NCI-H1436 (cell line): ENCODE measurements around the gene PNCK.
"Not testable (repeated sequence)": the region's sequence is repeated elsewhere in the genome, so short reads cannot be mapped to it uniquely, and the experiment has no call there.

Experiments used
- DNase-seq: peaks from one replicate; lab custom pipeline; 2025; lab: John Stamatoyannopoulos, UW

The PNCK gene

DNA sequence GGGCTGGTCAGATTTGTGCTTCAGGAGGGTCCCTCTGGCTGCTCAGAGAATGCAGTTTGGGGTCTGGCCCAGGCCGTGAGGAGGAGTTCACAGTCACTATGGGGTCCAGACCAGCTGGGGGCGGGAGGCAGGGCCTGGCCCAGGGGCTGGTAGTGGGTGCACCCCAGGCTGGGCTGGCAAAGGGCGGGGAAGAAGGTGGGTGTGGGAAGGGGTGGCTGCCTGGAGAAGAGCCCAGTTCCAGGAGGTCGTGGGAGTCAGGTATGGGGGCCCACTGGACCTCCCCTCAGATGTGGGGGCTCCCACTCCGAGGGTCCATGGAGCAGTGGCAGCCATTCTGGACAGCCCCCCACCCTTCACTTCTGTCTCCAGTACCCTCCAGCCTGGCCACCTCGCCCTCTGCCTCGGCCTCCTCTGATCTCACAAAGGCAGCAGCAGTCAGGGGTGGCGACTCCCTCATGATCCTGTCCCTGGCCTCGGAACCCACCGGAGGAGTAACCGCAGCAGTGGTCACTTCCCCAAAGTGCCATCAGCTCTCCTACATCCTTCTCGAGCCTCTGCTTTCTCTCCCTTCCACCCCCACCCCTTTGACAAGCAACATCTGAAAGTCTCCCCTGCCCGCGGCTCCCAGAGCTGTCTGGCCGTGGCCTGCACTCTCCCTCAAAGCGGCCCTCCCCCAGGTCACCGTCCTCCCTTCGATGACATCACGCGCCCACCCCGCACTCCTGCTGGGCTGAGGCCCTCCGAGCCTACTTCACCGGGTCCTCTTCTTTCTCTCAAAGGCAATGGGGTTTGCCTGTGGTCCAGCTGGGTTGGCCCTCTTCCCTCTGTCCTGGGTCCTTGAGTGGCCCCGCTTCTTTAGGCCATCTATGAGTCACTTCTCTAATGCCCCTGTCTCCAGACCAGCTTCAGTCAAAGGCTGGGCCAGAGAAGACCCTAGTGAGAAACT, 12.4 kb upstream of the PNCK start:
- no peak for DNase-seq

DNA sequence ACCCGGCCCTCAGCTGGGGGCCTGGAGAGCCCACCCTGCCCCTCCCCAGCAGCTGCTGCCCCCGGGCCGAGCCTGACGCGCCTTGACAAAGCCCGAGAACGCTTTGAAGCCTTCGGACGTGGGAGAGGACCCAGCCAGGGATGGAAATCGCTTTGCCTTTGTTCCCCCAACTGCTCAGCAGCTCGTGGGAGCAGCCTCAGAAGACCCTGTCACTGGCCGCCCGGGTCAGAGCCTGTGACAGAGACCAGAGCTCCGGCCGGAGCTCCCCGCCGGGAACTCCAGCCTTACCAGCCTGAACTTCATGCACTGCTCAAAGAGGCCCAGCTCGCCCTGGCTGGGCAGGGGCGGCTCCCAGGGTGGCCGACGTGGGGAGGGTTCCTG, 11.5 kb upstream of the PNCK start:
- no peak for DNase-seq

DNA sequence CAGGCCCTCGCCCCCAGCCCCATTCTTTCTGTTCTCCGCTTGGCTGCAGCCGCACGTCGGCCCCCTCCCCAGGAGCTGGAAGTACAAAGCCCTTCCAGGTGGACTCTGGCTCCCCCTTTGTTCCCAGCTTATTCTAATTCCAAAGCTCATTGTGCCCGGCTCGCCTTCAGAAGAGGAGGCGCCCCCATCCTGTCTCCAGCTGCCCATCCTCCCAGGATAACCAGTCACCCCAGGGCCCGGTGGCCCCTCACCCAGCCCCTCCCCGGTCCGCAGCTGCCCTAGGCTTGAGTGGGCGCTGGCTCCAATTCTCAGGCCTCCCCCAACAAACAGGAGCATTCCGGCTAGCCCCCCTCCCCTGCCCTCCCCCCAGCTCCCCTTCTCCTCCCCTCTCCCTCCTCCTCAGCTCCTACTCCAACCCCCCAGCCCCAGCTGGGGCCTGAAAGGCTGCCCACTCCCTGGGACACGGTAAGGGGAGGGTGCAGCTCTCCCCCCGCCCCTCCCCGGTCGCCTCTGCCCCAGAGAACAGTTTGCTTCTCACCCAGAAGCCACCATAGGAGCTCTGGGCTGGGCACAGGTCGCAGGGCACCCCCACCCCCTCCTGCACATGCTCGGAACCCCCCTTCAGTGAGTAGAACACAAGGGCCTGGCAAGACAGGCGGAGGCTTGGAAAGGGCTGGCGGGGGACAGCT, 11.0 kb upstream of the PNCK start:
- DNase-seq: no peak

- DNase-seq: not testable (repeated sequence)
Measured at GRCh38 chrX:153683486-153683885, 9.9 kb upstream of the PNCK start.

- no peak for DNase-seq
Measured at GRCh38 chrX:153681175-153681574, 7.6 kb upstream of the PNCK start.

DNA sequence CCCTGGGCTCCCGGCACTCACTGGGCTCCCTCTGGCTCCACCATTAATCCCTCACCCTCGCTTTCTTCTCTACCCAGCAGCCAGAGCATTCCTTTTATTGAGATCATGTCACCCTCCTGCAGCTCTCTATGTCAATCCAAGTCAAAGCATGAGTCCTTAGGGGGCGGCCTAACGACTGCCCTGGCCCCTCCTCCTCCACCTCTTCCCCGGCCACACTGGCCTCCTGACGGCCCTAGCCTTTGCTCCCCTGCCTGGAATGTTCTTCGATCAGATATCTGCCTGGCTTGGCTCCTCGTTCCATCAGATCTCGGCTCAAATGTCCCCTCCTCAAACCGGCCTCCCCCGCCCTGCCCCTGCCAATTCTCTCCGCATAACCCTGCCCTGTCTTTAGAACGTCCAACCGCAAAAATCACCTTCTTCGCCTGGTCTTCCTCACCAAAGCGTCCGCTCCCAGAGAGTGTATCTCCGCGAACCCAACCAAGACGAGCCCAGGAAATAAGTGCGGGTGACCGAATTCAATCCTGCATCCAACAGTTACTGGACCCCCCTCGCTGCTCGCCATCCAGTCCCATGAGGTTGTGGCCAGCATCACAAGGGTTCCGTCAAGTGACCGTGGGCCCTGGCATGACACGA, 722 bp upstream of the PNCK start:
- DNase-seq: no peak

GRCh38 chrX:153672531-153673427, 834 bp downstream of the PNCK start:
- DNase-seq: no peak

- DNase-seq: no peak
Measured at GRCh38 chrX:153671589-153672530, 1.8 kb downstream of the PNCK start.

GRCh38 chrX:153670748-153671588, 2.6 kb downstream of the PNCK start:
- no peak for DNase-seq

DNA sequence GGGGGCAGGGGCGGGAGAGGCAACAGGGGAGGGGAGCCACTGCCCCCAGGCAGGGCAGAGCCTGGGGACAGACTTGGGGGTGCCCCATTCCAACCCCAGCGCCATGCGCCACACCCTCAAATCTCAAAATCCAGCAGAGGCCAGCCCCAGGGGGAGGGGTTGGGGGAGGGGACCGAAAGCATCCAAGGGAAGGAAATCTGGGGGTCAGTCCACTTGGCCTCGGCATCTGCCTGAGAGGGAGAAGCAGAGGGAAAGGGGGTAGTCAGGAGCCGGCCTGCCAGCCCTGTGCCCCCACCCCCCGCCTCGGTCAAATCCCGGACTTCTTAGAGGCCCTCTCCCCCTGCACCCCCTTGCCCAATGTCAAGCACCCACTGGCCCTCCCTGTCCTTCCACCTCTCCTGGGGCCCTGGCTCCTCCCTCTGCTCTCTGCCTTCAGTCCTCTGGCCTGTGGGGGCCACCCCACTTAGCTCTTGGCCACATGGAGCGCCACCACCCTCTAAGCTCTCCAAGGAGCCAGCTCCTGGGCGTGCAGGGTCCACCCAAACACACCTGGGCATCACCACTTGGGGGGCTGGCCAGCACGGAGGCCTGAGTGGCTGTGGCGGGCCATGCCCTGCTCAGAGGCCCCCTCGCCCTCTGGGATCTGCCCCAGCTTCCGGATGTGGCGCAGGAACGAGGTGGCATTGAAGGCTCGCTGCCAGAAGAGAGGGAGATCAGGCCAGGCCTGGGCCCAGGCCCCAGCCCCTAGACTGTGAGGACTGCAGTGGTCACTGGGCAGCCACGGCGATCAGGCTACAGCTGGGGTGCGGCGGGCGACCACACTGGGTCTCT, 3.5 kb downstream of the PNCK start:
- DNase-seq: no peak

GRCh38 chrX:153669174-153669890, 4.3 kb downstream of the PNCK start:
- peak; percentile 16 for DNase-seq

DNA sequence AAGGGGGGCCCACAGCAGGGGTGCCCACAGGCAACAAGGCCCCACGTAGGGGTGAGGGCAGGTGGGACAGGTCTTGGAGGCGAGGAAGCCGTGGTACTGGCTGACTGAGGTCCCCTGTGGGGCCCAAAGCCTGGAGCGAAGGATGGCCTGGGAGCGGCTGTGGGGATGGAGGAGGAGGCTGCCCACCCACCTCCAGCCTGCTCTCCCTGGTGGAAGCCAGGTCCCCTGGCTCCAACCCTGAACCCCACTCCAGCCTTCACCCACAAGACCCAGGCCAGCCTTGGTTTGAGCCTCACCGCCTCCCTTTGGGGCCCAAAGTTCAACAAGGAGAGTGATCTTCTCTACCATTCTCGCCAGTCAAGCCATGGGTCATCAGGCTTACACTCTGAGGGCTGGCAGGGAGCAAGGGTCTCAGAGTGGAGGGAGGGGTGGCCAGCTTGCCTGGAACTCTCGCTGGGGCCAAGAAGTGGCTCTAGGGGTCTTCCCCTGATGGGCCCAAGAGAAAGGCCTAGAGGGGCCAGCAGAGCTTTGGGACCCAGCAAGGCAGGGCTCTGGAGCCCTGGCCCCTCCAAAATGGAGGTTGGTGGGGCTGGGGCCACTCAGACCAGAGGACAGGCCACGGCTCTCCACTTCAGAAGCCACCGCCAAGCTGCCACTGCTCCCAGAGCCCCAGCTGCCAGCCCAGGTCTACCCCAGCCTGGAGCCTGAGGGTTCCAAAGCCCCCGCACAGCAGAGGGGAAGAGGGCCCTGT, 5.0 kb downstream of the PNCK start:
- DNase-seq: no peak

- peak; percentile 68 for DNase-seq
Measured at GRCh38 chrX:153667956-153668396, 5.6 kb downstream of the PNCK start.

- no peak for DNase-seq
Measured at GRCh38 chrX:153667281-153667955, 6.2 kb downstream of the PNCK start.

DNA sequence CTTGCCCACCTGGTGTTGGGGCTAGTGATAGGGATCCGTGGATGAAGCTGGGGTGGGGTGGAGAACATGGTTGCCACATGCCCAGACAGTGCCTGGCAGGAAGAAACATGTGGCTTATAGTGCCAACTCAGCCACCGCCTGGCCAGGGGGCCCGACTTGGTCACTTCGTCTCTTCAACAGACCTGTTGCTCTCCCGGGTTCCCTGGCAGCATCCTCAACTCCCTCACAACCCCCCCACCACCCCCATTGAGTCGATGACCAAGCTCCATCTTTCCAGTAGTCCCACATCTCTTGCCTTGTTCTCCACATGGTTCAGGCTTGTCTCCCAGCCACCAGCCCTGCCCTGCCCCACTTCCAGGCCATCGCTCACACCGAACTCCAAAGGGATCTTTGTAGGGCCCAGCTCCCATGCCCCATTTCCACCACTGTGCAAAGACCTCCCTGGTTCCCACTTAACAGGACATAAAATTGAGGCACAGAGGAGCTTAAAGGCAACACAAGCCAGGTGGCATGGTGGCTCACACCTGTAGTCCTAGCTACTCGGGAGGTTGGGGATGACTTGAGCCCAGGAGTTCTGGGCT, 7.8 kb downstream of the PNCK start:
- DNase-seq: no peak

DNA sequence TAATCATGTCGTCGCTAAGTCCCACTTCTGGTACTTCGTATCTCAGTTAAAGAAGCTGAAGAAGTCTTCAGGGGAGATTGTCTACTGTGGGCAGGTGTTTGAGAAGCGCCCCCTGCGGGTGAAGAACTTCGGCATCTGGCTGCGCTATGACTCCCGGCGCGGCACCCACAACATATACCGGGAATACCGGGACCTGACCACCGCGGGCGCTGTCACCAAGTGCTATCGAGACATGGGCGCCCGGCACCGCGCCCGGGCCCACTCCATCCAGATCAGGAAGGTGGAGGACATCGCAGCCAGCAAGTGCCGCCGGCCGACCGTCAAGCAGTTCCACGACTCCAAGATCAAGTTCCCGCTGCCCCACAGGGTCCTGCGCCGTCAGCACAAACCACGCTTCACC, 11.3 kb downstream of the PNCK start:
- no peak for DNase-seq
